Head of caudate nucleus (tissue), 42 donors: Measurements from ENCODE around the gene TRMU.

Experiments
- DNase-seq, 42 donors: peaks; one replicate each; pipeline versions ENCODE4 v3.0.0 to v3.0.0-alpha.2; 2020 to 2021; ENCODE audit warnings: mixed read lengths in 7 of 42
- intact Hi-C: fragments of 100-400 bp; cut with DNase I; formaldehyde crosslinking; loops from one replicate; pipeline ENCODE4 v1.15.0; 2022

The TRMU gene

DNA sequence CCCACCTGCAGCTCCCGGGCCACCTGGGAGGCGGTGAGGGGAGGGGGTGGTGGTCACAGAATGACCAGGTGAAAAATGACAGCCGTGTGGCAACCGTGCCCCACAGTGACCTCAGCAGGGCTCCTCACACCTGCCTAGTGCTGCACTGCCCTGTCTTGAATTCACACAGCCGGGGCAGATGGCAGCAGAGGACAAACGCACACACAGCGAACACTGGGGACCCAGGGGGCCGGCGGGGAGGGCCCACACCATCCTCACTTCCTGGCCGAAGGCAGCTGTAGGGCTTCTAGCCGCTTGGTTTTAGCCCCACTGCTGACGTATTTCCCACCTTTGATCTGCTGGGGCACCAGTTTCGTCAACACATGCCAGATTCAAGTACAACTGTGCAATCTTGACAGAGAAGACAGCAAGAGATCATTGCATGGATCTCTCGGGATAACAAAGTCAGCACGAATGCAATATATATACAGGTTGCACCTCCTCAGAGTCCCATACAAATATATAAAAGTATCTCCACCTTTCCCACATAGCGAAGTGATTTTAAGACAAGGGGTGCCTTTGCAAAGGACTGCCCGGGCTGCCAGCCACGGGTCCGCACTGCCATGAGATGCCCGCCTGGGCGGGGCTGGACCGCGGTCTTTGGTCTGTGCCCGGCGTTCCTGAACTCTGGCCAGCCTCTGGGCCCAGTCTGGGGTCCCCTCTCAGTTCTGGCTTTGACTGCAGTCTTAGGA is 26.9 kb downstream of the TRMU start:
- intact Hi-C loops: no loop called here
- peak in 1 of 42 donors; percentile 31 for DNase-seq

DNA sequence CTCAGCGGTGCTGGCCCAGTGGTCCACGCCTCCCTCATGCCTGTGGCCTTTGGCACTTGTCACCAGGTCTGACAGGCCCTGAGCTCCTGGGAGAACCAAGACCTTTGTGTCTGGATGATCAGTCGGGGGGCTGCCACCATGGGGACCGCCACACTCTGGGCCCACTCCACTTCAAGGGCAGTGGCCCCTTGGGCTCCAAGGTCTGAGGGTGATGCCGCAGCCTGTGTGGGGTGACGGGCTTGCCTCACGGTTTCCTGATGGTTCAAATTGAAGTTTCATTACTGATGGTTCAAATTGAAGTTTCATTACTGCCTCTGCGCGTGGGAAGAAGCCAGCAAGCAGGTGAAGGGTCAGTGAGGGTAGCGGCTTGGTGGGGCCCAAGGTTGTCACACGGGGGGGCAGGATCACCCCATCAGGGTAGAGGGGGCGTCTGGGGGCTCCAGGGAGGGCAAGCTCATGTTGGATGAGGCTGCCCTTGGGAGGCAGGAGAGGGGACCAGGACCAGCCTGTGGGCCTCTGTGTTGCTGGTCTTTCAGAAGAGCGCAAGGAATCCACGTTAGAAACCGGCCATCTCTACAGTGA is 27.5 kb downstream of the TRMU start:
- intact Hi-C loops: no loop called here
- no peak for DNase-seq

GRCh38 chr22:46363611-46364321 is 28.3 kb downstream of the TRMU start:
- no peak for DNase-seq
- intact Hi-C loops: no loop called here

DNA sequence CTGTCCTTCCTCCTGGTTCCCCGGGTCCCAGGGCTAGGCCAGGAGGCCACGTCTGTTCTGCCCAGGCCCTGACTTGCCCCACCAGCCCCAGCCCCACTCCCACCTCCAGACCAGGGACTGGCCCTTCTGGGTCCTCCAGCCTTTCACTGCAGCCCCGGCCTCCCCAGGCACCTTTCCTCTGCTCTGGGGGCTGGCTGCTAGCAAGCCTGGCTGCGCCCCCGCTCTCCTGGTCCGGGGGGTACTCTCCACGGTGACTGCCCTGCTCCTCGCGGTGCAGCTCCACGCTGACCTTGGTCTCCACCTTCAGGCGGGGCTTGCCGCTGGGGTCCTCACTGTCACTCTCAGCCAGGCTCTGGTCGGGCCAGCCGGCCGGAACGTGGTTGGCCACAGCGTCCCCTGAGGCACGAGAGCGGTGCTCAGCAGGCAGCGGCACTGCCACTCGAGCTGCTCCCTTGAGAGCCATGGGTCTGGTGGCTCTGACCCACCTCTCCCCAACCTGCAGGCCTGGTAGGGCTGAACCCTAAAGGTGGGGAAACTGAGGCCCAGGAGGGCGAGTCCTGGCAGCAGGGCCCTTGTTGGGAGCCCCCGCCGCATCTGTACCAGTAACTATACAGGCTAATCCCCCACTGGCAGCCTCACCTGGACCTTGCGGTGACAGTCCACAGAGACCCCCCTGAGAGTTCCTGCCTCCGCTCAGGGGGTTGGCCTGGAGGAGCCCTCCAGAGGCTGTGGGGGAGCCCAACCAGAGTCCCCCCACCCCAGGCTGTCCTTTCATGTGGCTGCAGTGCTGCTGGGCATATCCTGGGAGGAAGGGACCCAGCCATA is 29.0 kb downstream of the TRMU start:
- intact Hi-C loops: no loop called here

DNA sequence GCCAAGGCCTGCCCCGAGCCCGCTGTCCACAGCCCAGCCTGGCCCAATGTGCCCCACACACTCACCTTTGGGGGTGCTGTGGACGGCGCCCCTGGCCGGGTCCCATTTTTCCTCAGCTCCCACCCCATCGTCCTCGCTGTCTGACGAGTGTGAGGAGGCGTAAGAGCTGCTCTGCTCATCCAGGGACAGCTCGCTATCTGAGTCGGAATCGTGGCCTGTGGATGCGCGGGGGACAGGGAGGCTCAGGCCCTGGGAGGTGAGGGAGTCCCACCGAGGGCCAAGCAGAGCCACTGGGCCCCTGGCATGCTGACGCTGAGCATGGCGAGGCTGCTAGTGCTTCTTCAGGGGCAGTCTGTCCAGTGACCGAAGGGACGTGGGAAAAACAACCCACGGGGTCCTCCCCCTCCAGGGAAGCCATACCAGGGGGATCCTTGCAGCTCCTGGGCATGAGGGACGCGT is 29.7 kb downstream of the TRMU start:
- DNase-seq: no peak
- intact Hi-C loops: no loop called here

More for the DNA sequence above, 29.0 kb downstream of the TRMU start:
- no peak for DNase-seq

DNA sequence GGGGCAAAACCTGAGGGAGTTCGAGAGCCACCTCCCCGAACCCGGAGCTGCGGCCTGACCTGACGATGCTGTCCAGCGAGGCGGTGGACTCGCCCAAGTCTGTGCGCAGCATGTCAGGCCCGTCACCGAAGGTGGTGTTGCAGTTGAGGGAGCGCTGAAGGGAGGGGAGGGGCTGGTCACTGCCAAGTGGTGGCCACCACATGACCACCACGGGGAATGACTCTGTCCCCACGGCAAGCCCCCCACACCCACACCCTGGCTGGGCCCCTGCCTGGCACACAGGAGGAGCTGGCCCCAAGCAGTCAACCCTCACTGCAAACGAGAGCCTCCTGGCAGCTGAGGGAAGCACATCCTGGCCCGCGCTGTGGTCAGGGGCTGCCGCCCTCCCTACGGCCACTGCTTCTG is 30.8 kb downstream of the TRMU start:
- intact Hi-C loops: no loop called here
- DNase-seq: no peak

GRCh38 chr22:46366801-46367706 is 31.5 kb downstream of the TRMU start:
- no peak for DNase-seq
- intact Hi-C loops: no loop called here

DNA sequence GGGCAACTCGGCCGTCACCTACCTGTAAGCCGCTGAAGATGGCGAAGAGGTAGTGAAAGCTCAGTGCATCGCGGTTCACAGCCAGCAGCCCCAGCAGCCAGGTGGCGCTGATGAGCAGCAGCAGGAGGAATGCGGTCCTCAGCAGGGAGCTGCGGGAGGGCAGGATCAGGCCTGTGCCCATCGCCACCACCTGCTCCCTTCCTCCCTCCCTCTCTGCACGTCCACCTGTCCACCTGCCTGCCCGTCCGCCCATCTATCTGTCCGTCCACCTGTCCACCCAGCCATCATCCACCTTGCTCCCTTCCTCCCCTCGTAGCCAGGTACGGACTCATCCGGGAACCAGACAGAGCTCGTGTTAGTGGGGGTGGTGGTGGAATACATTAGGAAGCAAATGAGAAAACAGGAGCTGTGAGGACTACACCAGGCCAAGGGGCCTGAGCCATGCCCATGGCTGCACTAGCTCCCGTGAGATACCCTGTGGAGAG is 32.2 kb downstream of the TRMU start:
- DNase-seq: peak in 41 of 42 donors; percentile 21 to 81 (median 59)
- intact Hi-C loops: no loop called here

- no peak for DNase-seq
- intact Hi-C loops: no loop called here
Observed at GRCh38 chr22:46368422-46368821, 32.9 kb downstream of the TRMU start.

DNA sequence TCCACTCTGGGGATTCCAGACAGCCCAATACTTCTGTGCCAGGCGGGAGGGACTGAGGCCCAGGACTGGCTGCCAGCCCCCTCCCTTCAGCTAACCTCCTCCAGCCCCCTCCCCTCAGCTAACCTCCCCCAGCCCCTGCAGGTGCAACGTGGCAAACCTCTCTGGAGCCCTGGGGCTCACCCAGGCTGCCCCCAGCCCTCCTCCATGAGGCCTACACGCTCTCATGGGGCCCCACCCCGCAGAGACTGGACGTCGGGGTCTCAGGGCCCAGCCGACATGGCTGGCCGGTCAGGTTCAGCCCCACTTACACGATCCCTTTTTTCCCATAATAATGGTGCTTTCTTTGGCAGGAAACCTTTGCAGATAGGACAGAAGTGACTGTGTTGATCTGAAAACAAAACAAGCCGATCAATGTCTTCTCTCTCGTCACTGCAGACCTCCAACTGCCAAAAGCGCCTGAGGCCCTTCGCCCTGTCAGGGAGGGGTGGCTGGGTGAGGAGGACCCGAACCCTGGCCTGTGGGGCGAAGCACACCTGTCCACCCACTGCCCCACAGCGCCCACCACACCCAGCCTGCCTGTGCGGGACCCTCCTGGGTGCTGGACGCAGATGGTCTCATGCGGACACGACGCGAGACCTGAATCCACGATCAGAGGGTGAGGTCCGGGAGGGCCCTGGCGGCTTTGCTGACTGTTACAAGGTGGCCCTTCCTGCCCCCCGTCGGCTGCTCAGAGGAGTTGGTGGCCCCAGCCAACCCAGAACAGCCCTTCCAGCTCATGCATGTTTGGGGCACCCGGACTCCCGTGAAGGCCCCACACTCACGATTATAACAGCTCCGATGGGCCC is 33.6 kb downstream of the TRMU start:
- no peak for DNase-seq
- intact Hi-C loops: no loop called here

DNA sequence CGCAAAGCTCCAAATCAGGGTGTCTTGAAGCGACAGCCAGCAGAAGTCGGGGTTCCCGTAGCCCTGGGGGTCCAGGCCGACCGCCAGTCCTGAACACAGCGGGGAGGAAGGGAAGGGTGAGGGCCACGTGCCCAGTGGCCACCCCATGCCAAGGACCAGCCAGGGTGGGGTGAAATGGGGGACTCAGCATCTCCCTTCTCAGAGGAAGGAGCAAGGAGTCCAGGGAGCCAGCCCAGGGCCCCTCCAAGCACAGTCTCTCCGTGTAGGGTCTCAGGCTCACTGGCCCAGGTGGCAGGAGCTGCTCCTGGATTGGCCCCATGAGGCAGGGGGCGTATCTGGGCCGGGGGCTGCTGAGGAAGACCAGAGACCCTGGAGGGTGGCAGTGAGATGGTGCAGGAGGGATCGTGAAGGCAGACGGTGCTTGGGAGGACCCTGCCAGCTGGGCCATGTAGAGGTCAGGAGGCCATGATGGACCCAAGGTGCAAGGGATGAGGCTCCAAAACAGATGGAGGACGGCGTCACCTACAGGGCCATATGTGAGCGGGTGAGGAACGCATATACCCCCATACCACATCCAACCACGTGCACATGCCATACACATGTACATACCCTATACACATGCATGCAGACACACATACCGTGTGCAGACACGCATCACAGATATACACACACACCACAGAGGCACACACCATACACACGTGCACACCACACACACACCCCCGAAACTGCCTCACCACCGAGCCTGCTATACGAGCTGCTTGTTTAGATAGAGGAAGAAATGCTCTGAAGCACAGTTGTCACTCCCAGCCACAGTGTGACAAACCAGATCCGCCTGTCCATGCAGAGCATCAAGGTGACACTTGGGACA is 34.4 kb downstream of the TRMU start:
- intact Hi-C loops: loop anchor here (10.0 kb wide), 1 partner anchor 75 kb away; no protein-coding TSS in a partner anchor
- DNase-seq: no peak

DNA sequence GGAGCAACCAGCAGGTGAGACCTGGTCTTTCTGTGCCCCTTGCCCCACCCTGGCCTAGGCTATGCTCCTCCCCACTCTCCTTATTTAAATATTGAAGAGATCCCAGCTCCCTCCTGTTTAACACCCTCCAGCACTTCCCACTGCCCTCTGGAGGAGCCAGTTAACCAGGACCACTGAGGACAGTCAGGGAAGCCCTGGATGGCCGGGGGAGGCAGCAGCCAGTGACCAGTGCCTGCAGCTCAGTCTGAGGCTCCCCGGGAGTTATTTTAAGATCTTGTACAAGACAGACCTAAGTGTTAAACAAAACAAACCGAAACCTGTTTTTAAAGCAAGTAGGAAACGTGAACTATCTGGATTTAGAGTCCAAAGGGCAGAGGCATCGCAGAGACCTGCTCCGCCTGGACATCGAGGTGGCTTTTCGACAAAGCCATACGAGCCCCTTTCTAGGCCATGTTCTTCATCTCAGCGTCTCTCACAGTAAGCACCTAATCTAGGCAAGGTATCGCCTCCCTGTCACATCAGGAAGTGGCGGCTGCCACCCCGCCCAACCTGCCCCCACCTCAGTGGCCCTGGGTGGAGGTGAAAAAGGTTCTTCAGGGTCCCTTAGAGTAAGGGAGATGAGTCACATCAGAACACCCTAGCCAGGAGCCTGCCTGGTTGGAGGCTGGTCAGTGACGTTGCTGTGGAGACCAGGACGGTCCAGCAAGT is 35.2 kb downstream of the TRMU start:
- intact Hi-C loops: loop anchor here (10.0 kb wide), 1 partner anchor 74 kb away; no protein-coding TSS in a partner anchor

GRCh38 chr22:46371623-46372226 is 36.2 kb downstream of the TRMU start:
- intact Hi-C loops: loop anchor here (10.0 kb wide), 1 partner anchor 73 kb away; no protein-coding TSS in a partner anchor

More for the DNA sequence above, 35.2 kb downstream of the TRMU start:
- no peak for DNase-seq

GRCh38 chr22:46372686-46373085 is 37.2 kb downstream of the TRMU start:
- no peak for DNase-seq
- intact Hi-C loops: loop anchor here (10.0 kb wide), 1 partner anchor 72 kb away; no protein-coding TSS in a partner anchor

More at GRCh38 chr22:46371623-46372226, 36.2 kb downstream of the TRMU start:
- no peak for DNase-seq

- DNase-seq: no peak
- intact Hi-C loops: loop anchor here (10.0 kb wide), 1 partner anchor 72 kb away; no protein-coding TSS in a partner anchor
Observed at GRCh38 chr22:46373159-46373558, 37.6 kb downstream of the TRMU start.
